Thyroid gland (tissue), 4 donors: Measurements from ENCODE around the gene LPIN3. TPM values are rescaled to one million over a fixed set of nuclear protein-coding genes. Genes with fewer than 3 reads are reported as not detected.

Source experiments
- DNase-seq, 2 donors: peaks; one replicate each; pipeline ENCODE4 v3.0.0-alpha.2; 2019
- H3K27ac ChIP-seq, 3 donors: fragments of 200-600 bp; sonication (generic); 1 replicate in 2 of 3; 2 replicates in 1 of 3; pipeline ENCODE4 v1.5.1; 2016 to 2019; ENCODE audit warnings: mild to moderate bottlenecking in 1 of 3, moderate library complexity in 1 of 3
- H3K27me3 ChIP-seq: fragments of 200-600 bp; sonication (generic); one replicate; pipeline ENCODE4 v1.5.1; 2019
- H3K36me3 ChIP-seq, 2 donors: fragments of 200-600 bp; sonication (generic); one replicate each; pipeline ENCODE4 v1.5.1; 2016 to 2019
- H3K4me1 ChIP-seq, 2 donors: fragments of 200-600 bp; sonication (generic); one replicate each; pipeline ENCODE4 v1.5.1; 2017 to 2019
- H3K4me3 ChIP-seq, 3 donors: fragments of 200-600 bp; sonication (generic); replicated peaks in 1 of 3; 1 replicate in 2 of 3; 2 replicates in 1 of 3; pipeline ENCODE4 v1.5.1; 2016; ENCODE audit warnings: mild to moderate bottlenecking in 1 of 3
- H3K9me3 ChIP-seq: fragments of 200-600 bp; sonication (generic); one replicate; pipeline ENCODE4 v1.5.1; 2017
- CTCF ChIP-seq, 6 experiments: fragments of 200-600 bp in 3 of 6; fragments of 450-650 bp in 3 of 6; sonication (generic) in 3 of 6; IDR thresholded peaks; one replicate each; pipeline ENCODE4 v1.5.1; 2016 to 2019; ENCODE audit warnings: antibody characterized with exemption in 6 of 6, mild to moderate bottlenecking in 2 of 6, inconsistent platforms in 1 of 6, moderate library complexity in 1 of 6
- POLR2A ChIP-seq, 2 donors: fragments of 450-650 bp; IDR thresholded peaks; one replicate each; pipeline ENCODE4 v1.6.1; 2017; ENCODE audit warnings: antibody characterized with exemption in 2 of 2, mild to moderate bottlenecking in 2 of 2, moderate library complexity in 1 of 2
- WGBS, 2 donors: methylation state at CpG; one replicate each; pipeline ENCODE4 v1.1.5; 2017; 5-methylcytosine and 5-hydroxymethylcytosine counted together
- intact Hi-C: fragments of 100-400 bp; cut with DNase I; formaldehyde crosslinking; loops from one replicate; pipeline ENCODE4 v1.15.1; 2023
- total RNA-seq, 4 donors: library from RNA; depleted of rRNA; stranded (reverse); fragments of >200 nt; gene quantifications; one replicate each; pipeline ENCODE4 v1.2.3, GENCODE V29; 2016

Gene LPIN3
- total RNA-seq, 4 donors from 2014 or later, result 33.5 to 53.5 (median 42.1) TPM

DNA sequence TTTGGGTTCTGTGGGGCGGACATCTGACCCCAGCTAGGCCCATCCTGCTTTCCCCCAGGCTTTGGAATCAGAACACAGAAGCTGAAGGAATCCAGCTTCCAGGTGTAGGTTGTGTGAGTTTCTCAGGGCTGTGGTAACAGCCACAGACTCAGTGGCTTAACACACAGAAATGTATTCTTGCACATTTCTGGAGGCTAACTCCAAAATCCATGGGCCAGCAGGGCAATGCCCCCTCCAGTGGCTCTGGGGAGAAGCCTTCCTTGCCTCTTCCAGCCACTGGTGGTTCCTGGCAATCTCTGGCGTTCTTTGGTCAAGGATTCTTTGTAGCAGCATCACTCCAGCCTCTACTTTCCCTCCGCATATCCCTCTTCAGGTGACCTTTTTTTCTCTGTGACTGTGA is 27.3 kb downstream of the LPIN3 start:
- Histone ChIP-seq H3K4me3 (no peak overlapping the region), H3K36me3 (no peaks in the 10 kb centered on the region), H3K9me3 (no peaks in the 10 kb centered on the region), H3K4me1 (peaks cover 5 to 8% of the 10 kb centered on the region in 2 donors), H3K27me3 (peaks cover 14% of the 10 kb centered on the region), H3K27ac (no peak overlapping the region)
- DNase-seq, result no peak
- no peak for TF ChIP-seq CTCF (IDR thresholded peaks at IDR 0.05)
- TF ChIP-seq POLR2A (IDR thresholded peaks at IDR 0.05), result no peak
- intact Hi-C loops, result no loop called here
- 95 to 98% methylated on average over 3 of the region's 3 CpGs for WGBS, 2 donors

- no peak overlapping the region for H3K4me3 ChIP-seq
- no peak overlapping the region for H3K27ac ChIP-seq
- TF ChIP-seq CTCF (IDR thresholded peaks at IDR 0.05) (no peak), POLR2A (IDR thresholded peaks at IDR 0.05) (no peak)
- WGBS, 2 donors, result 54 to 88% methylated on average over 2 of the region's 2 CpGs
- intact Hi-C loops, result no loop called here
- peaks cover 5 to 8% of the 10 kb centered on the region in 2 donors for H3K4me1 ChIP-seq
- peaks cover 10% of the 10 kb centered on the region for H3K27me3 ChIP-seq
- H3K9me3 ChIP-seq, result no peaks in the 10 kb centered on the region
- no peaks in the 10 kb centered on the region for H3K36me3 ChIP-seq
- no peak for DNase-seq
Measured at GRCh38 chr20:41369673-41370072, 29.1 kb downstream of the LPIN3 start.

GRCh38 chr20:41370176-41370575 is 29.6 kb downstream of the LPIN3 start:
- WGBS, 2 donors, result 81 to 90% methylated on average over 5 of the region's 5 CpGs
- no peak for DNase-seq
- intact Hi-C loops, result no loop called here
- no peaks in the 10 kb centered on the region for H3K36me3 ChIP-seq
- H3K9me3 ChIP-seq, result no peaks in the 10 kb centered on the region
- no peak overlapping the region for H3K27ac ChIP-seq
- H3K4me1 ChIP-seq, result peaks cover 5 to 8% of the 10 kb centered on the region in 2 donors
- no peak overlapping the region for H3K4me3 ChIP-seq
- no peak for TF ChIP-seq CTCF (IDR thresholded peaks at IDR 0.05)
- H3K27me3 ChIP-seq, result peaks cover 9% of the 10 kb centered on the region

DNA sequence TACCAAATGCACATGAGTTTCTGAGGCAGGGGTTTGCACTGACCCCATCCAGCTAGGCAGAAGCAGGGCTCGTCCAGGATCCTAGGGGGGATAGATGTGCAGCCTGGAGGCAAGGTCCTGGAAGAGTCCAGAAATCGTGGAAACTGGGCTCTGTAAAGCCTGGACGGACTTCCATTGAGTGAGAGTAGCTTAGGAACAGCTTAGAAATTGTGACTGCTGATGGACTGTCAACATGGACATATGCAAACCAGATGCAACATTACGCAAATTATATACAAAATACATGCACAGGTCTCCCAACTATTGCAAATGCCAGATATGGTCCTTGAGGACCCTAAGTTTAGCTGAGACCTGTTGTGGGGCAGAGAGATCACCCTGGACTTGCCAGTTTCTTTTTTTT is 30.8 kb downstream of the LPIN3 start:
- no peak overlapping the region for H3K4me3 ChIP-seq
- H3K4me1 ChIP-seq, result no peaks in the 10 kb centered on the region
- no peaks in the 10 kb centered on the region for H3K9me3 ChIP-seq
- TF ChIP-seq CTCF (IDR thresholded peaks at IDR 0.05) (no peak), POLR2A (IDR thresholded peaks at IDR 0.05) (no peak)
- DNase-seq, result no peak
- no peaks in the 10 kb centered on the region for H3K27me3 ChIP-seq
- H3K36me3 ChIP-seq, result no peaks in the 10 kb centered on the region
- WGBS, 2 donors, result 93 to 94% methylated on average over 4 of the region's 4 CpGs
- intact Hi-C loops, result no loop called here
- no peak overlapping the region for H3K27ac ChIP-seq

DNA sequence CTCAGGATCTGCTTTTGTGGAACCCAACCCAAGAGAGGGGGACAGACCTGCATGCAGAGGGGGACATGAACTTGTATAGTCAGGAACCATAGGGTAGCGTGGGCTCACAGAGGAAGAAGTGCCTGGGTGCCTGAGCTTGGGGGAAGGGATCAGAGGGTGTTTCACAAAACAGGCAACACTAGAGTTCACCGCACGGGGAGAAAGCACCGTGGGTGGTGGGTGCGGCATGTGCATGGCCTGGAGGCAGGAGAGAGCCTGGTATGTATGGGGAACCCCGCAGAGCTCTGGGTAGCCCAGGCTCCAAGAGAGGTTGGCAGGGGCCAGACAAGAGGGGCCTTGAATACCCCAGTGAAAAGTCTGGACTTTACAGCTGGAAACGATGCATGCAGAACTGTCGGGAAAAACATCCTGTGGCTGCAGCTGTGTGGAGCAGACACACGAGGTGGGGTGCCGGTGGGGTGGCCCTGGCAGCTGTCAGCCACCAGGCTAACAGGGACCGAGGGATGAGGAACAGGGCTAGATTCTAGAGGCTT is 32.7 kb downstream of the LPIN3 start:
- no peak for TF ChIP-seq POLR2A (IDR thresholded peaks at IDR 0.05)
- TF ChIP-seq CTCF (IDR thresholded peaks at IDR 0.05), result no peak
- intact Hi-C loops, result no loop called here
- 80 to 82% methylated on average over 11 of the region's 11 CpGs for WGBS, 2 donors
- H3K9me3 ChIP-seq, result no peaks in the 10 kb centered on the region
- H3K27me3 ChIP-seq, result no peaks in the 10 kb centered on the region
- DNase-seq, result no peak
- no peaks in the 10 kb centered on the region for H3K4me1 ChIP-seq
- H3K4me3 ChIP-seq, result no peak overlapping the region
- H3K36me3 ChIP-seq, result no peaks in the 10 kb centered on the region
- H3K27ac ChIP-seq, result no peak overlapping the region
